H1 (cell line): ENCODE measurements around the gene SH3BGRL. TPM values are rescaled to one million over a fixed set of nuclear protein-coding genes. Genes with fewer than 3 reads are reported as not detected.

Experiments used
- CBX5 ChIP-seq: fragments of 300-800, 300-1000 bp; sonication (generic); IDR thresholded peaks from 2 replicates; pipeline ENCODE4 v1.7.1; 2016; ENCODE audit warnings: antibody characterized with exemption, low read length, low read depth
- CHD7 ChIP-seq: fragments of 300-600 bp; sonication (generic); IDR thresholded peaks from 2 replicates; pipeline ENCODE4 v1.7.1; 2012; ENCODE audit warnings: low read length, moderate library complexity, mild to moderate bottlenecking, inconsistent platforms; ENCODE audit not compliant: insufficient replicate concordance
- RAD21 ChIP-seq, 2 experiments: IDR thresholded peaks in 1 of 2; conservative IDR thresholded peaks in 1 of 2; 2 replicates each; pipeline ENCODE4 v1.6.1; 2011; ENCODE audit warnings: low read depth in 2 of 2, low read length in 2 of 2, improper control_type of control experiment in 1 of 2, inconsistent platforms in 1 of 2, mild to moderate bottlenecking in 1 of 2, moderate library complexity in 1 of 2
- RXRA ChIP-seq: IDR thresholded peaks from 2 replicates; pipeline ENCODE4 v1.6.1; 2011; ENCODE audit warnings: low read depth, mild to moderate bottlenecking, low read length, moderate library complexity; ENCODE audit not compliant: insufficient read depth
- SP1 ChIP-seq: IDR thresholded peaks from 2 replicates; pipeline ENCODE4 v1.6.1; 2011; ENCODE audit warnings: low read depth, low read length
- SP4 ChIP-seq: IDR thresholded peaks from 2 replicates; pipeline ENCODE4 v1.6.1; 2012; ENCODE audit warnings: low read length, inconsistent platforms
- SRF ChIP-seq: IDR thresholded peaks from 2 replicates; pipeline ENCODE4 v1.6.1; 2011; ENCODE audit warnings: mild to moderate bottlenecking, low read depth, low read length, moderate library complexity
- polyA plus RNA-seq, 7 experiments: library from polyadenylated mRNA; depleted of rRNA in 3 of 7; stranded (reverse) in 5 of 7; unstranded in 2 of 7; fragments of >200 nt in 5 of 7; fragments of 200-250 nt in 2 of 7; gene quantifications; 1 replicate in 5 of 7; 2 replicates in 1 of 7; 4 replicates in 1 of 7; pipeline versions ENCODE4 v1.2.1 to v1.2.3, GENCODE V29; 2011 to 2013; ENCODE audit warnings: missing spikeins in 2 of 7, mixed read lengths in 2 of 7
- total RNA-seq: library from RNA; stranded (reverse); fragmentation: NEBNext Ultra II Directional; extraction: Animal tissue kit (Norgen Biotek cat#: 25700); gene quantifications from 2 replicates; pipeline ENCODE4 v1.2.1, GENCODE V29; 2021

The SH3BGRL gene
- total and polyA plus RNA-seq, 2 of the 8 experiments (the other 6 are each of a cell fraction or from before 2014, with no cell fraction given): 36.3 to 49.6 TPM

GRCh38 chrX:81291996-81292395 lies 90.1 kb downstream of the SH3BGRL start (continued):
- TF ChIP-seq CHD7 (no peak), SP4 (no peak), CBX5 (no peak), SRF (no peak), SP1 (no peak), RAD21 (IDR thresholded peaks at IDR 0.05 in 1 of 2, conservative IDR thresholded peaks at IDR 0.05 in 1 of 2; ENCODE audit: low read depth in 2 of 2, low read length in 2 of 2) (no peak), RXRA (no peak)
